GM12878 (cell line): Measurements from ENCODE around the gene PPP1R18. TPM values are rescaled to one million over a fixed set of nuclear protein-coding genes. Genes with fewer than 3 reads are reported as not detected.

Experiments used
- ASH2L ChIP-seq: fragments of 300-600, 200-600 bp; sonication (generic); IDR thresholded peaks from 2 replicates; pipeline ENCODE4 v1.6.1; 2017; ENCODE audit warnings: low read depth, mild to moderate bottlenecking, borderline replicate concordance
- BCL3 ChIP-seq: IDR thresholded peaks from 2 replicates; pipeline ENCODE4 v1.6.1; 2011; ENCODE audit warnings: borderline replicate concordance, low read depth, mild to moderate bottlenecking, moderate library complexity, low read length; ENCODE audit not compliant: insufficient read depth, poor library complexity, severe bottlenecking
- BHLHE40 ChIP-seq, 2 experiments: fragments of 450-650 bp in 1 of 2; IDR thresholded peaks; 2 replicates each; pipeline ENCODE4 v1.6.1; 2011 to 2017; ENCODE audit warnings: low read depth in 2 of 2, borderline replicate concordance in 1 of 2, improper control_type of control experiment in 1 of 2, low read length in 1 of 2, mild to moderate bottlenecking in 1 of 2
- CTCF ChIP-seq, 3 experiments: IDR thresholded peaks in 2 of 3; conservative IDR thresholded peaks in 1 of 3; 2 replicates each; pipeline ENCODE4 v1.5.1; 2011; ENCODE audit warnings: low read depth in 3 of 3, low read length in 3 of 3, mild to moderate bottlenecking in 3 of 3, control low read depth in 2 of 3, moderate library complexity in 2 of 3, inconsistent platforms in 1 of 3, mixed read lengths in 1 of 3; ENCODE audit not compliant: control insufficient read depth in 2 of 3, insufficient read depth in 1 of 3; ENCODE audit errors: extremely low read depth in 1 of 3
- DPF2 ChIP-seq: fragments of 450-650 bp; IDR thresholded peaks from 2 replicates; pipeline ENCODE4 v1.6.1; 2017; ENCODE audit warnings: mild to moderate bottlenecking
- HDGF ChIP-seq: fragments of 450-650 bp; IDR thresholded peaks from 2 replicates; pipeline ENCODE4 v1.6.1; 2016; ENCODE audit warnings: antibody characterized with exemption
- PKNOX1 ChIP-seq: fragments of 450-650 bp; IDR thresholded peaks from 2 replicates; pipeline ENCODE4 v1.6.1; 2016; ENCODE audit warnings: mild to moderate bottlenecking
- RCOR1 ChIP-seq: conservative IDR thresholded peaks from 2 replicates; pipeline ENCODE4 v1.6.1; 2012; ENCODE audit warnings: low read depth, low read length, improper control_type of control experiment
- RELB ChIP-seq: fragments of 450-650 bp; IDR thresholded peaks from 2 replicates; pipeline ENCODE4 v1.6.1; 2017; ENCODE audit warnings: low read depth, mild to moderate bottlenecking, moderate library complexity
- REST ChIP-seq: IDR thresholded peaks from 2 replicates; pipeline ENCODE4 v1.6.1; 2012; ENCODE audit warnings: mild to moderate bottlenecking, low read depth, low read length
- SMARCA5 ChIP-seq: fragments of 450-650 bp; IDR thresholded peaks from 2 replicates; pipeline ENCODE4 v1.6.1; 2017; ENCODE audit warnings: mild to moderate bottlenecking
- SP1 ChIP-seq: IDR thresholded peaks from one replicate; pipeline ENCODE4 v1.6.1; 2011; ENCODE audit warnings: low read depth, low read length
- SREBF1 ChIP-seq: IDR thresholded peaks from 2 replicates; pipeline ENCODE4 v1.6.1; 2012; ENCODE audit warnings: mild to moderate bottlenecking, low read length
- STAT3 ChIP-seq: IDR thresholded peaks from 2 replicates; pipeline ENCODE4 v1.6.1; 2011; ENCODE audit warnings: low read depth, low read length, improper control_type of control experiment
- TAF1 ChIP-seq: IDR thresholded peaks from 2 replicates; pipeline ENCODE4 v1.6.1; 2011; ENCODE audit warnings: mild to moderate bottlenecking, low read depth, low read length, borderline replicate concordance
- ZBED1 ChIP-seq: IDR thresholded peaks from 2 replicates; pipeline ENCODE4 v1.6.1; 2016; ENCODE audit warnings: borderline replicate concordance
- ZBTB33 ChIP-seq: fragments of 450-650 bp; IDR thresholded peaks from 2 replicates; pipeline ENCODE4 v1.6.1; 2017; ENCODE audit warnings: mild to moderate bottlenecking
- polyA plus RNA-seq, 11 experiments: library from polyadenylated mRNA; depleted of rRNA in 4 of 11; unstranded in 6 of 11; stranded (reverse) in 5 of 11; fragments of >200 nt; fragmentation: Nextera tagmentation in 4 of 11; fragmentation: Illumina TruSeq in 1 of 11; extraction: Ambion mirVana in 4 of 11; extraction: Trizol in 1 of 11; gene quantifications; 1 replicate in 1 of 11; 2 replicates in 10 of 11; pipeline versions ENCODE4 v1.2.1 to v1.2.3, GENCODE V29; 2011 to 2016; ENCODE audit warnings: inconsistent platforms in 2 of 11, missing spikeins in 2 of 11, low read depth in 1 of 11
- total RNA-seq, 4 experiments: library from RNA; depleted of rRNA in 3 of 4; stranded (reverse); fragments of >200 nt in 3 of 4; fragmentation: Illumina TruSeq in 1 of 4; extraction: Trizol in 1 of 4; gene quantifications; 2 replicates each; pipeline versions ENCODE4 v1.2.1 to v1.2.3, GENCODE V29; 2013 to 2021

PPP1R18 gene
- total and polyA plus RNA-seq, 10 of the 15 experiments (the other 5 are each of a cell fraction or from before 2014, with no cell fraction given): 21.0 to 119 (median 52.6) TPM

- TF ChIP-seq CTCF (IDR thresholded peaks at IDR 0.05 in 2 of 3, conservative IDR thresholded peaks at IDR 0.05 in 1 of 3; ENCODE audit: control insufficient read depth in 2 of 3, extremely low read depth in 1 of 3, insufficient read depth in 1 of 3, low read depth in 3 of 3, low read length in 3 of 3) (peak; percentile 90 to 95 (median 92)), HDGF (peak; percentile 81; the same call in 1 of the 2 replicates), SREBF1 (no peak), BCL3 (no peak), SP1 (no peak), SMARCA5 (no peak), RCOR1 (no peak), REST (0 out of 2 replicates have a peak, but pooled peaks have one; percentile 27), PKNOX1 (peak; percentile 14; the same call in 1 of the 2 replicates), TAF1 (no peak), RELB (peak; percentile 31; the same call in 1 of the 2 replicates), BHLHE40 (IDR thresholded peaks at IDR 0.05; ENCODE audit: borderline replicate concordance in 1 of 2, low read depth in 2 of 2, low read length in 1 of 2) (0 out of 4 replicates have a peak, but pooled peaks of 1 of the 2 experiments have one; percentile 7), ZBED1 (no peak), DPF2 (no peak), ASH2L (no peak), ZBTB33 (no peak), STAT3 (no peak)
Observed at GRCh38 chr6:30722280-30723112, 36.1 kb upstream of the PPP1R18 start (continued).
